ENCODE data around the gene ADARB2.
"Not testable (repeated sequence)": the region's sequence is repeated elsewhere in the genome, so short reads cannot be mapped to it uniquely, and the experiment has no call there.

ADARB2 gene

GRCh38 chr10:1241322-1241890, 495.9 kb downstream of the ADARB2 start:
- DNase-seq (no peak), ATAC-seq (no peak)
- Mint-ChIP-seq H3K27ac (peak overlapping the region in 1 of 2 donors; percentile 54), H3K4me1 (peaks cover 12% of the 10 kb centered on the region), H3K9me3 (peaks cover 0 to 8% of the 10 kb centered on the region in 2 donors), H3K4me3 (no peak overlapping the region), H3K27me3 (peaks cover 51% of the 10 kb centered on the region)

DNA sequence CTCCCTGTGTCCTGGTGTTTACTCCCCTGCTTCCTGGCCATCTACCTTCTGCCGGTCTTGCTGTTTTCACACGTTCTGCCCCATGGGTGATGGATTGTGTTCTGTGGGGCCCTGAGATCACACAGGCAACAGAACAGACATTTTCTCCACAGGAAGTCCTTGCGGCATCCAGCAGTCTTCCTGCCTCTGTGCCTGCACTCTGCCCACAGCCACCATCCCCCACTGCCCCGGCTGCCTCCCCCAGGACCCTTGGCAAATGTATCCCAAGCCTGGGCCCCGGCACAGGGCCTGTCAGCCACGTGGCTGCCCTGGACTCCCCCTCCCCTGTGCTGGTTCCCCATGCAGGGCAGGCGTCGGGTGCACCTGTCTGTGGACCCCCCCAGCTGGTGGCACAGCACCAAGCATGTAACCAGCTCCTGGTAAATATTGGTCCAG, 497.0 kb downstream of the ADARB2 start:
- Mint-ChIP-seq H3K9me3 (peaks cover 0 to 8% of the 10 kb centered on the region in 2 donors), H3K4me3 (peak overlapping the region; percentile 85 to 93), H3K4me1 (peaks cover 12% of the 10 kb centered on the region), H3K27ac (peak overlapping the region; percentile 100), H3K27me3 (peaks cover 50% of the 10 kb centered on the region)
- ATAC-seq, result peak; percentile 90
- DNase-seq, result peak; percentile 19 to 55

DNA sequence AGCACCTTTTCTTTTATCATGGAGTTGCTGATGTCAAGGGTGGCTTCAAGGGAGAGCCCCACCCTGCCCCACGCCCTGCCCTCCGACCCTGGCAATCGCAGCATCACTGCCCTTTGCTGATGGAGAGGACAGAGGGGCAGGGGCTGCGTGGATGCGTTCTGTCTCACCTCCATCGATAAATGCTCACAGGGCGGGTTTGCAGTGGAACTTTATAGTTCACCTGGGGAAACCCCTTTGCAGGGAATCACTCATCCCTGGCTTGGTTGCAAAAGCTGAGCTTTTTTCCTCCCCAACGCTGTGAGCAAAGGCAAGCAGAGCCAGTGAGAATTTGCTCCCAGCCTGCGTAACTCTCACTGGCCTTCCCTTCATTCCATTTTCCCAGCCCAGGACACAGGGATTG, 504.3 kb downstream of the ADARB2 start:
- peak in 1 of 2 donors; percentile 56 for DNase-seq
- Mint-ChIP-seq H3K4me3 (no peak overlapping the region), H3K27ac (no peak overlapping the region), H3K4me1 (no peaks in the 10 kb centered on the region), H3K9me3 (peaks cover 0 to 4% of the 10 kb centered on the region in 2 donors), H3K27me3 (no peaks in the 10 kb centered on the region)
- peak; percentile 79 for ATAC-seq

DNA sequence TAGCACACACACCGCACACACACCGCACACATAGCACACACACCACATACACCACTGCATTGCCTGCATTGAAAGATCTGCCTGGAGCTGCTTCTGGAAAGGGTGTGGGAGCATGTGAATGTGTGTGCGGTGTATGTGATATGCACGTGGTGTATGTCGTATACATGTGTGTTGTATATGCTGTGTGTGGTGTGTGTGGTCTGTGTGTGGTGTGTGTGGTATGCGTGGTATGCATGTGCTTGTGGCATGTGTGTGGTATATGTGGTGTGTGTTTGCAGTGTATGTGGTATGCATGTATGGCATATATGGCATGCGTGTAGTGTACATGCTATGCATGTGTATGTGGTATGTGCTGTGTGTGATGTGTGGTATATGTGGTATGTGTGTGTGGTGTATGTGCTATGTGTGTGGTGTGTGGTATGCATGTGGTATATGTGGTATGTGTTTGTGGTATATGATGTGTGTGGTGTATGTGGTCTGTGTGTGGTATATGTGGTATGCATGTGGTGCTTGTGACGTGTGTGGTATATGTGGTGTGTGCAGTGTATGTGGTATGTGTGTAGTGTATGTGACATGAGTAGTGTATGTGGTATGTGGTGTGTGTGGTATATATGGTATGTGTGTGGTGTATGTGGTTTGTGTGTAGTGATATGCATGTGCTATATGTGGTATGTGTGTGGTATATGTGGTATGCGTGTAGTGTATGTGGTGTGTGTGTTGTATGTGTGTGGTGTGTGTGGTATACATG, 505.0 kb downstream of the ADARB2 start:
- Mint-ChIP-seq H3K4me1 (no peaks in the 10 kb centered on the region), H3K9me3 (peaks cover 0 to 4% of the 10 kb centered on the region in 2 donors), H3K4me3 (no peak overlapping the region), H3K27ac (no peak overlapping the region), H3K27me3 (no peaks in the 10 kb centered on the region)
- ATAC-seq (peak; percentile 70), DNase-seq (peak in 1 of 2 donors; percentile 45)

DNA sequence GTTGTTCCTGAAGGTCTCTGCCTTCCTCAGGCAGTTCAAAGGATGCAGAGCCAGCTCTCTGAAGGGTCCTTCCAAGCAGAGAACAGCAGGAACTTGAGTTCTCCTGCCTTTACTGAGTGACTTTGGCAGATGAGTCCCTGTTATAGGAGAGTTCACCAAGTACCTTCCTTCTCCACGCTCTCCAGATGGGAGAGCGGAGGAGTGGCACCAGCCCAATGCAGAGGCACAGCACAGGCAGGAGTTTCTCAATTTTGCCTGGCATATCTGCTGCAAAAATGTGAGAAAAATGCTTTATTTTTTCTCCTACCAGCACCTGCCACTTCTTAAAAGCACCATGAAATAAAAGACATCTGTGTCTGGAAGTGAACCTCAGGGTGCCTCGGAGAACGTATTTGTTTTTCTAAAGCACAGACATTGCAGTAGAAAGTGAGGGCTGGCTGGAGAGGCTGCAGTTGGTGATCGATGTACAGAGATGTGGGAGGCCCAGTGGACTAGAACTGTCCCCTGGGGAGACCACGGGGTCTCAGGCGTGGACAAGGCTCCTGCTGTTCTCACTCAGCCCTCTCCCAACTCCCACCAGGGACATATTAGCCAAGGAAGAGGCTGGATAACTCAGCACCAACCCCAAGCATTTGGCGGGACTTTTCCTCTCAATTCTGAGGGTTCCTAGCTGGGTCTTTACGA, 506.6 kb downstream of the ADARB2 start:
- no peak for ATAC-seq
- H3K4me3 Mint-ChIP-seq, result no peak overlapping the region
- H3K9me3 Mint-ChIP-seq, result peaks cover 7 to 9% of the 10 kb centered on the region in 2 donors
- no peaks in the 10 kb centered on the region for H3K4me1 Mint-ChIP-seq
- H3K27ac Mint-ChIP-seq, result no peak overlapping the region
- DNase-seq, result no peak
- no peaks in the 10 kb centered on the region for H3K27me3 Mint-ChIP-seq

- peaks cover 8 to 9% of the 10 kb centered on the region in 2 donors for H3K9me3 Mint-ChIP-seq
- ATAC-seq, result no peak
- DNase-seq, result no peak
- no peak overlapping the region for H3K27ac Mint-ChIP-seq
- no peaks in the 10 kb centered on the region for H3K27me3 Mint-ChIP-seq
- no peaks in the 10 kb centered on the region for H3K4me1 Mint-ChIP-seq
- no peak overlapping the region for H3K4me3 Mint-ChIP-seq
These were observed 507.2 kb downstream of the ADARB2 start for GRCh38 chr10:1230138-1230537.

- H3K9me3 Mint-ChIP-seq, result peaks cover 9 to 13% of the 10 kb centered on the region in 2 donors
- DNase-seq (no peak), ATAC-seq (no peak)
- no peaks in the 10 kb centered on the region for H3K4me1 Mint-ChIP-seq
- no peak overlapping the region for H3K4me3 Mint-ChIP-seq
- H3K27me3 Mint-ChIP-seq, result no peaks in the 10 kb centered on the region
- no peak overlapping the region for H3K27ac Mint-ChIP-seq
These were observed 507.8 kb downstream of the ADARB2 start for GRCh38 chr10:1229574-1229973.

- H3K27me3 Mint-ChIP-seq, result no peaks in the 10 kb centered on the region
- H3K9me3 Mint-ChIP-seq, result peaks cover 9 to 17% of the 10 kb centered on the region in 2 donors
- no peaks in the 10 kb centered on the region for H3K4me1 Mint-ChIP-seq
- H3K27ac Mint-ChIP-seq, result no peak overlapping the region
- ATAC-seq, result no peak
- no peak overlapping the region for H3K4me3 Mint-ChIP-seq
- no peak for DNase-seq
These were observed 508.2 kb downstream of the ADARB2 start for GRCh38 chr10:1229116-1229515.

- no peak overlapping the region for H3K27ac Mint-ChIP-seq
- H3K4me3 Mint-ChIP-seq, result no peak overlapping the region
- H3K9me3 Mint-ChIP-seq, result peaks cover 9 to 17% of the 10 kb centered on the region in 2 donors
- no peaks in the 10 kb centered on the region for H3K4me1 Mint-ChIP-seq
- DNase-seq (no peak), ATAC-seq (no peak)
- no peaks in the 10 kb centered on the region for H3K27me3 Mint-ChIP-seq
These were observed 508.8 kb downstream of the ADARB2 start for GRCh38 chr10:1228467-1228975.

DNA sequence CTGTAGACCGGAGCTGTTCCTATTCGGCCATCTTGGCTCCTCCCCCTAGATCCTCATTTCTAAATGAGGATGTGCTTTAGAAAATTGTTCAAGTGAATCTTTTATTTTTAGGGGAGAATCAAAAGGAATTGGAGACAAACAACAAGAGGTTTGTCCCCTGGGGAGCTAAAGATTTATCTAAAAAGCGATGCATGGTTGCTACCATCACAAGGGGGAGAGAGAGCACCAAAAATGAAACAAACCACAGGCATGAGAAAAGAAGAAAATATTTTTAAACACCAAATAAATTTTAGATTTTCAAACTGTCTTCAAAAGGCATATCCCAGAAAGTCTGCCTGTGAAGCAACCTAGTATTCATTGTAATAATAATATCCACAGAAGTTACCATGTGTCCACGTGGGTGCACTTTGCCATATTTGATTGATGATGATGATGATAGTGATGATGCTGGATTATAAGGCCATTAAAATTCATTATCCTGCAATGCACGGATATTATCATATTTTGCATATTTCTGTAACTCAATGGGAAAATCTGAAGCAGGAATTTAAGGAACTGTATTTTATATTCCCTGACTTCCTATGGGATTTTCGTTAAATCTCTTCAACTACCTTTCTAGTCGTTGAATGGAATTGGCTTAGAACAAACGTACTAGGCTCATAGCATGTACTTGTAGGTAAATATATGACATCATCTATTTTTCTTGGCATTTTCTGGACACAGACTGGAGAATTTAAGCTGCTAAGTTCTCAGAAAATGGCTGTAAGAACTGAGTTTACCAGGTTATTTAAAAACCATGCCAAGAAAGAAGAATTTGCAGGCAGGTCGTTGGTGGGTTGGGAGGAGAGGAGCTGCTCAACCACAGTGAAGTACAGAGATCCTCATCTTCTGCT, 509.6 kb downstream of the ADARB2 start:
- H3K27me3 Mint-ChIP-seq, result no peaks in the 10 kb centered on the region
- H3K27ac Mint-ChIP-seq, result no peak overlapping the region
- no peak for ATAC-seq
- H3K9me3 Mint-ChIP-seq, result peaks cover 9 to 17% of the 10 kb centered on the region in 2 donors
- no peak for DNase-seq
- H3K4me1 Mint-ChIP-seq, result no peaks in the 10 kb centered on the region
- H3K4me3 Mint-ChIP-seq, result no peak overlapping the region

DNA sequence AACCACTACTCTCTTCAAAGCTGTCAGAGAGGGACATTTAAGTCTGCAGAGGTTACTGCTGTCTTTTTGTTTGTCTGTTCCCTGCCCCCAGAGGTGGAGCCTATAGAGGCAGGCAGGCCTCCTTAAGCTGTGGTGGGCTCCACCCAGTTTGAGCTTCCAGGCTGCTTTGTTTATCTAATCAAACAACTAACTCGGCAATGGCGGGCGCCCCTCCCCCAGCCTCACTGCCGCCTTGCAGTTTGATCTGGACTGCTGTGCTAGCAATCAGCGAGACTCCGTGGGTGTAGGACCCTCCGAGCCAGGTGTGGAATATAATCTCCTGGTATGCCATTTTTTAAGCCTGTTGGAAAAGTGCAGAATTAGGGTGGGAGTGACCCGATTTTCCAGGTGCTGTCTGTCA, 510.4 kb downstream of the ADARB2 start:
- H3K4me1 Mint-ChIP-seq, result not testable (repeated sequence)

GRCh38 chr10:1219874-1220273, 517.5 kb downstream of the ADARB2 start:
- not testable (repeated sequence) for H3K27ac Mint-ChIP-seq, H3K4me1 Mint-ChIP-seq, DNase-seq, H3K4me3 Mint-ChIP-seq, H3K27me3 Mint-ChIP-seq, H3K9me3 Mint-ChIP-seq, ATAC-seq

More for the DNA sequence above, 510.4 kb downstream of the ADARB2 start:
- not testable (repeated sequence) for DNase-seq, ATAC-seq, H3K4me3 Mint-ChIP-seq, H3K27ac Mint-ChIP-seq, H3K27me3 Mint-ChIP-seq
- peaks cover 9 to 17% of the 10 kb centered on the region in 2 donors for H3K9me3 Mint-ChIP-seq

- no peak overlapping the region for H3K27ac Mint-ChIP-seq
- no peaks in the 10 kb centered on the region for H3K27me3 Mint-ChIP-seq
- no peak for ATAC-seq
- DNase-seq, result no peak
- no peaks in the 10 kb centered on the region for H3K4me1 Mint-ChIP-seq
- H3K9me3 Mint-ChIP-seq, result no peaks in the 10 kb centered on the region
- H3K4me3 Mint-ChIP-seq, result no peak overlapping the region
These were observed 519.7 kb downstream of the ADARB2 start for GRCh38 chr10:1217661-1218060.

DNA sequence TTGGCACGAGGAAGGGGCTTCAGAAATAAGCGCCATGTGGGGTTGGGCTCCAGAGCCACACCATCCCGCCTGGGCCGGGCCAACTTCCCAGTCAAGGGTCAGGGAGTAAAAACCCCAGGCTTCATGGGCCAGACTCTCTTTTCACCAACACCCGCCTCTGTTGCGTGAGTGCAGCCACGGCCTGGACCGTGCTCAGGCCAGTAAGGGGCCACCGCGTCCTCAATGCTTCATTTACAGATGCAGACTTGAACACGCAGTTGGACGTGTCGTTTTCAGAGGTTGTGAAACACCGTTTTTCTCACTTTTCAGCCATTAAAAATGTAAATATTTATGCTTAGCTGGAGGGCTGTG, 520.1 kb downstream of the ADARB2 start:
- Mint-ChIP-seq H3K27ac (no peak overlapping the region), H3K4me3 (no peak overlapping the region), H3K4me1 (no peaks in the 10 kb centered on the region), H3K9me3 (no peaks in the 10 kb centered on the region), H3K27me3 (no peaks in the 10 kb centered on the region)
- DNase-seq (no peak), ATAC-seq (no peak)

DNA sequence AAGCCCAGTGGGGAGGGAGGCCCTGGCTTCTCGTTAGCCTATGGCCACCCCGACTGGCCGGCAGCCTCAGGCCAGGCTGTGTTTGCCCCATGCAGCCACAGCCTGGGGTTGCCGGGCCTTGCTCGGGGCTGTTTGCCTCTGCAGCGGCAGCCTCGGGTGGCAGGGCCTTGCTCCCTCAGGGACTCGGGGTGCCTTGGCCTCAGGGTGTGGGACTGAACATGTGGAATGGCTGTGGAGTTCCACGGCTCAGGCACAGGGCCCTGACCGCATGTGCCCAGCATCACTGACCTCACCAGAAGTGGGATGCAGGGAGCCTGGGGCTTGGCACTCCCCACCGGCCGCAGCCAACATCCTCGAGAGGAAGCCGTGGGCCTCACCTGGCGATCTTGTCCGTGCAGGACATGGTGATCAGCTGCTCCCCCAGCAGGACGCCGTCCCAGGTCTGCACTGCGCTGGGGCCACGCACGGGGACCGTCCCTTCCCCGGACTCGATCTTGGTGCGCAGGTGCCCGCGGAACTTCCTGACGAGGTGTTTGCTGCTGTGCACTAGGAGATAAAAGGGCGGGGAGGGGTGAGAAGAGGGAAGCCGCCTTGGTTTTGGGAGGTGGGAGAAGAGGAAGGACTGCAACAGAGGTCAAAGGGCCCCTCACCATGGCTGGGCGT, 520.6 kb downstream of the ADARB2 start:
- Mint-ChIP-seq H3K4me3 (no peak overlapping the region), H3K9me3 (no peaks in the 10 kb centered on the region), H3K27ac (no peak overlapping the region), H3K27me3 (no peaks in the 10 kb centered on the region), H3K4me1 (no peaks in the 10 kb centered on the region)
- ATAC-seq (peak; percentile 7), DNase-seq (no peak)

Data from stimulated activated naive CD8-positive, alpha-beta T cell treated with anti-CD3 and anti-CD28 coated beads, Interleukin-15, amount 100 ng/mL, for 72 hours (primary cell).